HS-27A (cell line): Measurements from ENCODE around the gene ACKR3.

ENCODE experiments used
- DNase-seq: peaks from one replicate; pipeline ENCODE4 v3.0.0-alpha.2; 2012; ENCODE audit warnings: low read depth, missing footprints

The ACKR3 gene

GRCh38 chr2:236612737-236613136, 43.1 kb downstream of the ACKR3 start:
- DNase-seq: no peak

DNA sequence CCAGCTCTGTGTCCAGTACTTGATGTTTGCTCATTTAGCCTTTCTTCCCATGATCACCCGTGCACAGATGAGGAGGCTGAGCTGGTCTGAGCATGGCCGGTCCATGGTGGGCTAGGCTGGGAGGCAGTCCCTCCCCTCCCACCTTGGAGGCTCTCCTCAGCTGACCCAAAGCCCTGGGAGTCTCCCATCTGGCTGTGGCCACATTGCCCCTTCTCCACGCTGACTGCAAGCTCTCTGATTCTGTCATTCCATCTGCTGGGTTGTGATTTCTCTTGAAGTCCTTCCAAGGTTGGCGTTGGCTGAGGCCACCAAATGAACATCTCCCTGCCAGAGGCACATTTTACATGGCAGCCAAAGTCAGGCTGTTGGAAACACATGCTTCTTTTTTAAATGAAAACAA, 44.0 kb downstream of the ACKR3 start:
- DNase-seq: no peak

- no peak for DNase-seq
Measured at GRCh38 chr2:236614551-236614950, 44.9 kb downstream of the ACKR3 start.

GRCh38 chr2:236616031-236616430, 46.4 kb downstream of the ACKR3 start:
- no peak for DNase-seq

DNA sequence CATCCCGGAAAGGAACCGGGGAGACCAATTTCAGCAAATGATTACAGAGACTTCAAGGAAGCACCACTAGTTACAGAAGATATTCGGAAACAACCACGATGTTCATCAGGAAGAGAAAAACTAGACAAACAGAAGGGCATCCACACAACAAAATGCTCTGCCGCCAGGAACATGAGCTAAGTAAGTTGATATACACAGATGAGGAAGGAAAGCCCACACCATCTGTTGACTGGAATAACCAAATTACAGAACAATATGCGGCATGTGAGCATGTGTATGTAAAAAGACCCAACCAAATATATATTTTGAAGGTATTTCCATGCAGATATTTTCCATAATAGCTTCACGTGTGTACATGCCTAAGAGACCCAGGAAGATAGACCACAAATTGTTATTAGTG, 47.0 kb downstream of the ACKR3 start:
- no peak for DNase-seq

GRCh38 chr2:236617221-236617737, 47.7 kb downstream of the ACKR3 start:
- DNase-seq: no peak

- no peak for DNase-seq
Measured at GRCh38 chr2:236617796-236618195, 48.2 kb downstream of the ACKR3 start.

GRCh38 chr2:236618370-236618769, 48.7 kb downstream of the ACKR3 start:
- DNase-seq: no peak

DNA sequence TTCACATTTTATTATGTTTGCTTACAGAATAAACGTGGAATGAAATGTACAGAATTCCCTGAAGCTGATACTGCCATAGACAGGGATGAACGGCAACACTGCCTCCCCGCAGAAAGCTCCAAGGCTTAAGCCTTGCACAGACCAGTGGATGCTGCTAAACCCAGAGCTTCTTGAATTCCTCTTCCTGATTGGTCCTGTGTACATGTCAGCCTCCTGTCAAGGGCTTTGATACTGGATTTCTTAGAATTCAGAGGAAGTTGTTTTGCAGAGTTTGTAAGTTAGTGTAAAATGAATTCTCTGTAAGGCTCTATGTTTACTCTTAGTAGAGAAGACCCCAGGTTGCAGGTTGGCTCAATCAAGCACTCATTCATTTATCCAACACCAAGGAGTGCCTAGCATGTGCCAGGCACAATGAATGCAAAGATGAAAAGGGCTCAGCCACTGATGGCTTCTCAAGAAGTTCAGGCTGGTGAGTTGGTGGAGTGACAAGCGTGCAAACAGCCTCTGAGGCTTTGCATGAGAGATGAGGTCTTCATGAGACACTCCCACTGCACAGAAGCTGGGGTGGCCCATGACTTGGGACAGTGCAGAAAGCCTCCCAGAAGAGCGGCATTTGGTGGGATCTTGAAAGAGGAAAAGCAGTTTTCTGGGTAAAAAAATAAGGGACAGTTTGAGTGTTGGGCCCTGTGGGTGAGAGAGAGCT, 50.4 kb downstream of the ACKR3 start:
- DNase-seq: no peak

GRCh38 chr2:236621786-236622185, 52.2 kb downstream of the ACKR3 start:
- DNase-seq: no peak

- no peak for DNase-seq
Measured at GRCh38 chr2:236622201-236622600, 52.6 kb downstream of the ACKR3 start.

- no peak for DNase-seq
Measured at GRCh38 chr2:236622660-236623059, 53.0 kb downstream of the ACKR3 start.

DNA sequence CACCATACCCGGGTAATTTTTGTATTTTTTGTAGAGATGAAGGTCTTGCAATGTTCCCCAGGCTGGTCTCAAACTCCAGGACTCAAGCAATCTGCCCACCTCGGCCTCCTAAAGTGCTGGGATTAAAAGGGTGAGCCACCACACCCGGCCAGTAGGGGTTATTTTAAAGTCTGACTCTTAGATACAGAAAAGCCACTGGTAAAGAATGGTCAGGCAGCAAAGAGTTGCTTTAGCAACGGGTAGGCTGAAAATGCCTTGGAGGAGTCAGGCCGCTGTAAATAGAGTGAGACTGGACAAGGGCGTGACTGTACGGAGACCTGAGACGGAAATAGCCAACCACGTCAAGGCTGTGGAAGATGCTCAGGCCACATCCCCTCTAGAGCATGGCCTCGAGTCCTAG, 54.2 kb downstream of the ACKR3 start:
- no peak for DNase-seq

GRCh38 chr2:236625156-236625690, 55.6 kb downstream of the ACKR3 start:
- no peak for DNase-seq

GRCh38 chr2:236626391-236627150, 56.9 kb downstream of the ACKR3 start:
- no peak for DNase-seq

- no peak for DNase-seq
Measured at GRCh38 chr2:236627193-236627592, 57.6 kb downstream of the ACKR3 start.

GRCh38 chr2:236627841-236628240, 58.2 kb downstream of the ACKR3 start:
- DNase-seq: no peak

DNA sequence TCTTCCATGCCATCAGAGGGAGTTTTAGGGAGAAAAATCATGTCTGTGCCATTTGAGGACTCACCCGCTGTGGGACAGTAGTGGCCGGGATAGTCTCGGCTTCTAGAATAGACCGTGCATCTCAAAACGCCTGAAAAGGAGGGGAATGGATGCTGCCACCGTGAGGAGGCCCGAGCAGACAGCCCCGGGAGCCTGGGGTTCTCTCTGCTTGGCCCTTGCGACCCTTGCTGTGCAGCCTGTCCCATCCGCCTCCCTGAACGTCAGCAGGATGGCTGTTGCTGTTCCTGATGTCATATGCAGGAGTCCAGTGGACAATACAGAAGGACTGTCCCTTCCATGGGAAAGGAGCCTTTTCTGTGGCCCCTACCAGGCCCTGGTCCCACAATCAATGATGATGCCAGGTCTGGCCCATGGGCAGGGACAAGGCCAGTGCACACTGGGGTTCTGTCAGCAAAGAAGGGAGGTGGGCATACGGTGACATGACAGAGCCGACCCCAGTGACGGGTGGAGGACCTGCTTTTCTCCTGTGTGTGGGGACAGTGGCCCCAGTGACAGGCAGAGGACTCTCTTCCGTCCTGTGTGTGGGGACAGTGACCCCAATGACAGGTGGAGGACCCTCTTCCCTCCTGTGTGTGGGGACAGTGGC, 58.8 kb downstream of the ACKR3 start:
- DNase-seq: no peak

DNA sequence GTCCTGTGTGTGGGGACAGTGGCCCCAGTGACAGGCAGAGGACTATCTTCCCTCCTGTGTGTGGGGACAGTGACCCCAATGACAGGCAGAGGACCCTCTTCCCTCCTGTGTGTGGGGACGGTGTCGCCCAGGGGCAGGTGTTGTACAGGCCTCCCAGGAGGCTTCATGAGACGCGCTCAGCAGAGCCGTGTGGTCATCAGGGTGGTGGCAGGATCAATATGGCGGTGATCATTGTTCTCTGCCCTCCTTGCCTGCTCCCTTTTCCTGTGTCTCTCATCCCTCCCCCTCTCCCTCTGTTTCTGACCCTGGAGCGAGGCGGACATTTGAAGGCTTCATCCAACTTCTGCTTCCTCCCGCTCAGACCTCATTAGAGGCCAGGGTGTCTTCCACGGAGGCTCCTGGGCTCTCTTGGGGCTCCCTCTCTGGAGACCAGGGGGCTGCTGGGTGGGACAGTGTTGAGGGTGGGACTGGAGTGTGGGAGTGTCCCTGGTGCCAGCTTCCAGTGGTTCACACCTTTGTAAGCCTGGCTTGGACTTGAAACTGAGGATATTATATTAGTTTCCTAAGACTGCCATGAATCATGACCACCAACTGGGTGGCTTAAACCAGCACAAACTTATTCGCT, 59.5 kb downstream of the ACKR3 start:
- DNase-seq: no peak

DNA sequence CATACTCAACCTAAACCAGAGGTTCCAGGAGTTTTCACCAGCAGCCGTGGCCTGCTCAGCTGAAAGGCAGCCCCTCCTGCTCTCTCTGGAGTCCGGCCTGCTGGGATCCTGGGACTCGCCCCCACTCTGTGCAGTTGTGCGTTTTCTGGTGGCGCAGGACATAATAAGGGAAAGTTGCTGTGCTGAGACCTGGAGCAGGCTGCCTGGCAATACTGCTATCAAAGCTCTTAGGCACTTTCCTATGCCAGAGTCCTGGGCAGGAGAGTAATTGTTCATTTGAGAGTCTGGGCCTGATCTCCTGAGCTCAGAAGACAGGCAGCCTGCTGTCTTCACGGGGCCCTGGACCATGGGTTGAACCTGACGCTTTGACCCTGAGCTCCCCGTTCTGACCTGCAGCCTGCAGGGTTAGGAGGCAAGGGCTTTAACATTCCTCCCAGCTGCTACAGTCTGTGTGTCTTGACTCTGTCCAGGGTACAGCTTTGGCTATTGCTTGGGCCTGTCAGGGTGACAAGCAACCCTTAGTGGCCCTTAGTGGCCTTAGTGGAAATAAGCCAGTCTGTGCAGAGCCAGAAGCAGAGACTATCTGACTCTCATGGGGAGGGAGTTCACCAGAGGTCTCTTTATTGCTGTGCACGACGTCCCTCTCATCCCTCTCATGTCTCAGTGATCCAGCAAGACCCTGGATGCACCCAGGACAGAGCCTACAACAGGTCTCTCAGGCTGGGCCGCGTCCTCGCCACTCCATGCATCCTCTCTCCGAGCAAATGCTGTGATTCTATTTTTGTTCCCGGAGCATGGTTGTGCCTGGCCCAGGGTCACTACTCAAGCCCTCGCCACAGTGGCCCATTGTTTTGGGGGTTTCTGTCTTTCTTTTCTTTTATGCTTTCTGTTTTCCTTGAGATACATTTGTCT, 60.6 kb downstream of the ACKR3 start:
- no peak for DNase-seq

- no peak for DNase-seq
Measured at GRCh38 chr2:236631281-236631855, 61.7 kb downstream of the ACKR3 start.
